Measurements from ENCODE around the gene CNKSR3. TPM values are rescaled to one million over a fixed set of nuclear protein-coding genes. Genes with fewer than 3 reads are reported as not detected.
A peak's percentile ranks its signal among the peaks of the same experiment; 100 is the strongest.

Gene CNKSR3
- total RNA-seq, 1 experiment from 2014 or later, result 5.6 TPM

DNA sequence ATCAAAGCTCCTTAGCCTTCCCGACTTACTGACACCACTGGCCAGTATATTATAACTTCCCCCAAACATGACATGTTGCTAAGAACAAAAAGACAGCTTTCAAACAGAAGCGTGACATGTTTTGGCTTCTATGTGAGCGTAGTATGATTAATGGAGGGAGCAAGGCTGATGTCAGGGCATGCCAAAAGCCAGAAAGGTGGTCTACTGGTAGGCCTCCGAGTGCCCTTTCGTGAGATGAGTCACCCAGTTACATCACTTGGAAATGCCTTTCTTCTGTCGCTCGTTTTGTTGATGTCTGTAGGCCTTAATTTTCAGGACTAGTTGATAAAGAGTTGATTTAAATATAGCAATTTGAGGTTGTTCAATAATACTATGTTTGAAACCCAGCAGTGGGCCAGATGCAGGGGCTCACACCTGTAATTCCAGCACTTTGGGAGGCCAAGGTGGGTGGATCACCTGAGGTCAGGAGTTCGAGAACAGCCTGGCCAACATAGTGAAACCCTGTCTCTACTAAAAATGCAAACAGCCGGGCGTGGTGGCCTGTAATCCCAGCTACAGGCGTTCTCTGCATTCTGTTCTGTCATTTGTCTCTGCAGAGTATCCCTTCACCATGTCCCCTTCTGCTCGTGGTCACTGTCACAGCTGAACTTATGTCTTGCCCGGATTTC, 53.3 kb downstream of the CNKSR3 start:
- DNase-seq (ENCODE audit: low read depth), result no peak

DNA sequence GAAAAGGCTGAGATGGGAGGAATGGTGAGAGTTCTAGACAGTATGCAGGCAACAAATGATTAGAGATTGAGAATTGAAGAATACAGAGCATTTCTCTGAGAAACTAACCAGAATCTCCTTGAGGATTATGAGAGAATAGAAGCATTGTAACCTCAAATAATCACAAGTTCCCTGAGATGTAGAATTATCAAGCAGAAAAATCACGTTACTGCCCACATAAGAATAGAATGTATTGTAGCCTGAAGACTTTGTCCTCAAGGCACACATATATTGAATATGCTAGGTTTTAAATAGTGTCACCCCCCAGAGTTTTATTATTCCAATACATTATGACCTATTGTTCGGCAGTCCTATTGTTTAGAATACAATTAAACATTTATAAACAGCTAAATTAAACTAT, 57.2 kb downstream of the CNKSR3 start:
- no peak for DNase-seq (ENCODE audit: low read depth)

GRCh38 chr6:154450498-154450897, 60.0 kb downstream of the CNKSR3 start:
- DNase-seq (ENCODE audit: low read depth), result no peak

DNA sequence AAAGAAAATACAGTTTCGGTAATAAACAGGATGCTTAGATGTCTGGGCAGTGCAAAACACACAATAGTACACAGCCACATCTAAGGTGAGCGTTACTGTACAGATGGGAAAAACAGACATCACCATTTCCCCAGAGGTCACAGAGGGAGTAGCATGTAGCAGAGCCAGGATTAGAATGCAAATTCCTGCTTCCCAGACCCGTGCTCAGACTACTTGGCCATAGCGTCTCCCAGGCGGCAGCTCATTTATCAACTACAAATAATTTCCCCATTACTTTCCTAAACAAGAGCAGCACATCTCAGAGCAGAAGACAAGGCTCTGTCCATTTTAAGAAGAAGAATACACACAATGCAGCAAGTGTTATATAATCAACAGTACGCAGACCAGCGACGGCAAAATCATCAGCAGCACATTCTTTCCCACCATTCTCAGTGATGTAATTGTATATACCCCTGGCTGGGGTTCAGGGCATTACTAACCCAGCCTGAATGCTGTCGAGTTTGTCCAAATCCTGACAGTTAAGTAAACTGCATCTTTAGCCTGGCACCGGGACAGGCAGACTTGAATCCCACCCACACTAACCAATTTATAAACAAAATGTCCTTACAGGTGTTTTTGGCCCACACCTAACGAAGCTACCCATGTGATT, 61.9 kb downstream of the CNKSR3 start:
- peak; percentile 55 for DNase-seq (ENCODE audit: low read depth)

DNA sequence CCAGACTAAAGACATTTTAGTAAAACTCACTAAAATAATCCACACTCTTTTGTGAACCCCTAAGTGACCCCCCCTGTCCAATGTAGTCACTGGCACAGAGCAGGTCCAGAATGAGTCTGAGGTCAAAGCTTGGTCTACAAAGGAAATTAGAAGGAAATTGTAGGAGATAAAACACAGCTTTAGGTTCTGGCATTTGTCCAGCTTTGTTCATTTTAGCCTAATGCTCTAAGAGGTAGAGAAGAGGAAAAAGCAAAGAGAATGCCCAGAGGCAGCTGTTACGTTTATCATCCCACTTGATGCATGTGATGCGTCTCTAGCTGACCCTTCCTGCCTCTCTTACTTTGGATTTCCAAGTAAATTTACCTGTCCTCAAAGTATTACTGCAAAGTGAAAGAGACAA, 62.5 kb downstream of the CNKSR3 start:
- peak; percentile 28 for DNase-seq (ENCODE audit: low read depth)

- no peak for DNase-seq (ENCODE audit: low read depth)
Observed at GRCh38 chr6:154446984-154447383, 63.5 kb downstream of the CNKSR3 start.

DNA sequence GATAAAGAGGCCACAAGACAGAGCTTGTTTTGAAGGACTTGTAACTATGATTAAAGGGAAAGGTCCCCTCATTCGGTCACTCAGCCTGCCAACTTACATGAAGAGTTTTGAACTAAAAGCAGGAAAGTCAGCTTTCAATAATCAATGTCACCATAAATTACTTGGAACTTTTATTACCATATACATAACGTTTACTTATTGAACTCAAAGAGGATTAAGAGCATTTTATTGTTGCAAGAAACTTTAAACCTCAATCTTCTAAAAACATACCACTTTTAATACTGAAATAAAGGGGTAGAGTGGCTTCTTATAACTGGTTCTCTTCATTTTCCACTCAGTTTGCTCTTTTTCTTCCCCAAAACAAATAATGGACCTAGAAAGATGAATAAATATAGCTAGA, 65.1 kb downstream of the CNKSR3 start:
- no peak for DNase-seq (ENCODE audit: low read depth)

- DNase-seq (ENCODE audit: low read depth), result no peak
Observed at GRCh38 chr6:154441995-154442310, 68.5 kb downstream of the CNKSR3 start.

DNA sequence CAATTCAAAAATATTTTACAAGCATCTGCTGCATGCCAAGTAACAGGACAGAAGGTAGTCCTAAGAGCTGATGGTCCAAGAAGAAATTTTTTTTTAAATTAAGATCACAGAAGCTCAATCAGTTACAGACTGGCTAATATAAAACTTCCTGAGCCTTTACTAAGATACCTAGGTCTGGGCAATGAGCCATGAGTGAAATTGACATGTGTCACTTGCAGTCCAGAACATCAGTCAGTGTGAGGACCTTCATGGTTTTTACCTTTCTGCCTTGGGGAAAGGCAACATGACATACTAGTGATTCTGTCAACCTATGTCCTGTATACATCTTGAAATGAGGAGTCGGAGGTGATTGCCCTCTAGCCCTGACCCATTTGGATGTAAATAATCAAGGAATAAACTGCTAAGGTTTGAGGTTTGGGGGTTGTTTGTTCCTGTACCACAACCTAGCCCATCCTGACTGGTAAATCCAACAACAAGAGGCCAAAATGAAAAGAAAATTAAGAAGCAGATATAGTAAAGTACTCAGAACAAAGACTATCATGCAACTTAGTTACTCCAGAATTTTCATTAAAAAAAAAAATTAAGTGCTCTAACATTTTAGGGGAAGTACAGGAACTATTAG, 70.0 kb downstream of the CNKSR3 start:
- no peak for DNase-seq (ENCODE audit: low read depth)

DNA sequence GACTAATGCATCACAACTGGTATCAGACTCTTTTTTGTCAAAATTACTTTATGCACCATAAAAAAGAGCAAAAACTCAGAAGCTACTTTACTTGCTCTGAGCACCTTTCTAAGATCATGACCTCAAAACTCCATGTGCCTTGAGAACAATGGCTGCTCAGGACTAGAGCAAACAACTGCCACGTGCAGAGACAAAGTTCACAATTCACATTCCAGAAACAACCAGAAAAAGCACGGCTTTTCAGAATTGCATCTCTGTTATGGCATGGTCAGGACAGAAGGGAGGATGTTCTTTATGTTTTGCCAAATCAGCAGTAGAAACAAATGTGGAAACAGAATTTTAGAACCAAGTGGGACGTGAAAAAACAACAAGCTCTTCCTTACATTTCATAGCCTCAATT, 70.5 kb downstream of the CNKSR3 start:
- DNase-seq (ENCODE audit: low read depth), result no peak

- no peak for DNase-seq (ENCODE audit: low read depth)
Observed at GRCh38 chr6:154438882-154439415, 71.5 kb downstream of the CNKSR3 start.

- DNase-seq (ENCODE audit: low read depth), result no peak
Observed at GRCh38 chr6:154435400-154435945, 75.0 kb downstream of the CNKSR3 start.

- DNase-seq (ENCODE audit: low read depth), result no peak
Observed at GRCh38 chr6:154434662-154435061, 75.8 kb downstream of the CNKSR3 start.

DNA sequence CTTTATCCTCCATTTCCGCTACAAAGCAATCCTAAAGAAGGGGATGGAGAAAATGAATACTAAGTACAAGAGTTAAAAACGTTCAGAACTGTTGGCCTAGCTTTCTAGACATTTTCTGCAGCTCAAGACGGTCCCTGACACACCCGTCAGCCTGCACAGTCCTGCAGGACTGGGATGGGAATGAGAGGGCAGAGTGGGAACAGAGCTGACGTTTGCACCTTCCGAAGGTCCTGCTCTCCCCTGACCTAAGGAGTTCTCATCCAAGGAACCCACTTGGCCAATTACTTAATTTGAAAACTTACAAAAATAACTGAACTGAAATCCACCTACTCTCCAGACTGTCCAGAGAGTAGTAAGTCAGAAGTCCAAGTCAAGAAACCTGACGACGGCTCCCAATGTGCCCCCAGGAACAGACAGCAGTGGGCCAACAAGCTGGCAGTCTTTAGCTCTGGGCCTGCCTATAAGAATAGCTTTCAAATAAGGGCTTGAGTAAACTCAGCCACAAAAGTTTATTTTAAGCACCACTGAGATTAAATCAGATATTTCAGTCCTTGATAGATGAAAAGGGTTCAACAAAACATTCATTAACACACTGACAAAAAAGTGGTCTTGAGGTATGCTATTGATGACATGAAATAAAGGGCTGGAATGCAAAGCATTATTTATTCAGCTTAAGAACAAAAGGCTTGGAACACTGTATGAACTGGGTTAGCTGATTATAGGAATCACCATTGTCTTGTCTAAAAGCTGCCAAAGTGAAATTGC, 76.8 kb downstream of the CNKSR3 start:
- DNase-seq (ENCODE audit: low read depth), result no peak

DNA sequence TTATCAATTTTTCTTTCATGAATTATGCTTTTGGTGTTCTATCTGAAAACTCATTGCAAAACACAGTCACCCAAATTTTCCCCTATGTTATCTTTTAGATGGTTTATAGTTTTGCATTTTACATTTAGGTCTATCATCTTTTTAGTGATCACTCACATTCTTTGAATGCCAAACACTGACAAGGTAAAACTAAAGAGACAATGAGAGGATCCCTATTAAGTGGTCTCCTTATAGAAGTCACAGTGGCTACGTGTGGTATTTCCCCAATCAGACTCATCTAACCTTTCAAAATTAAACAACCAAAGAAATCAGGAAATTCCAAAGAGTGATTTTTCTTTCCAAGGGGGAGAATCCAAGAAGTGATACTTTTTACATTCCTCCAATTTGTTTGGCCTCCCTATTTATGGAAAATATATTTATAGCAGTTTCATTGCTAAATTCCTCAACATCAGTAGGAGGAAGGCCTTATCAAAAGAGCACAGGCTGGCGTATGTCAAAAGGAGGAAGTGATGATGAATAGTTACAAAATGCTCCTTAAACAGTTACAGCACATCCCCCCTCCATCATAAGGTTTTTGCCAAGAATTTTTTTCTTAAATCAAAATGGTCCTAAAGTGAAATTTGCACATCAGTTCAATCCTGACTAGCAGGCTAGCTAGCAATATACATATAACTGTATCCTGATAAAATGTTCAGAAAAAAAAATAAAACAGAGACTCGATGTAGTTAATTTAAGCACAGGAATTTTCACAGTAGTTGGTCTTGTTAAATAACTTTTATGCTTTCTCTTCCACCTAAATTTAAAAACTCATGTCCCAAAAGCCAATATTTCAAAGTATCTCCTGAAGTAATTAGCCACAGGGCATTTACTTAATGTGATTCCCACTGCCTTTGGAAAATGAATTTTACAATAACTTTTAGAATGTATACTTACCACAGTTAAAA, 77.7 kb downstream of the CNKSR3 start:
- no peak for DNase-seq (ENCODE audit: low read depth)

DNA sequence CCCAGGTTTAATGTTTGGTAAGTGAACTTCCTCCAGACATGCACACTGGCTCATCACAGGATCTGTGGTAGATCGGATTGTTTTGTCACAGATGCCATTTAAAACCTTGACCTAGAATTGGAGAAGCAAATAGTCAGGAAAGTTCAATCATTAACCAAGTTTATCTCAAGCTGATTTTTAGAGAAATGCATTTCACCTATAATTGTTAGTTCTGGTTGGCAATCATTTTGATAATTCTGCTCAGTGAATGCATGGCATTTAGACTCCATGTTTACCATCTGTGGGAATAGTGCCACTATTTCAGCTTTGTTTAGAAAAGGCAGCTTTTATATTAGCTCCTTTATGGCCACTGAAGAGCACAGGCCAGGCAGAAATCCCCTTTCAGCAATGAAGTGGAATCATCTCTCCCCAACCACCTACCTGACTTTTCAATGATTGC, 80.0 kb downstream of the CNKSR3 start:
- DNase-seq (ENCODE audit: low read depth), result no peak

DNA sequence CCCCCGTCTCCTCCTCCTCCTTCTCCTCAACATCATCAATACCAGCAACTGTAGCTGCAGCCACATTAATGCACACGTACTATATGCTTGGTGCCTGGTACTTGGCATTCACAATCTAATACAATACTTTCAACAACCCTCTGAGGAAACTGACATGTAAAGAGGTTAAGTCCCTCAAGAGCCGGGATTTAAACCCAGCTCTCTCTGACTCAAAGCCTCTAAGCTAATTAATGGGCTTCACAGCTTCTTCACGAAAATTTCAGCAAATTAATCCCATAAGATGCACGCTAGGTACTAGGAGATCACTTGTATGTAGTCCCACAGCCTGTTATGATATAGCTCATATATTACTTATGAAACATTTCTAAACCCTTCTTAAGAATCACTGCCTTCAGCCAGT, 80.8 kb downstream of the CNKSR3 start:
- DNase-seq (ENCODE audit: low read depth), result no peak

DNA sequence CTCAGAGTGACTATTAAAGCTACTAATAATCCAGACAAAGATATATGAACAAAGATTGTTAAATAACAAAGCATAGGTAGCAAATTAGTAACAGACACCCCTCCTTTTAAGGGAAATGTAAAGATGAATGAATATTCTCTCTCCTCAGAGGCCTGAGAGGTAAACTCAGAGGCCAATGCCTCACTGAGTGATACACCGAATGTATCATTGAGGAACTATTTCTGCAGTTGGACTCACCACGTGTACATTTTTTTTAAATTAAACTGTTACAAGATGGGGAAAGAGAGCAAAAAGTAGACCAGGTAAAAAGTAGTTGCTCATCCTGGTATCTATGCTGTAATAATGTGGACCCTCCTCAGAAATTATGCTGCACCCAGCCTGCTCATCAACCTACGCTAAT, 81.6 kb downstream of the CNKSR3 start:
- DNase-seq (ENCODE audit: low read depth), result no peak

DNA sequence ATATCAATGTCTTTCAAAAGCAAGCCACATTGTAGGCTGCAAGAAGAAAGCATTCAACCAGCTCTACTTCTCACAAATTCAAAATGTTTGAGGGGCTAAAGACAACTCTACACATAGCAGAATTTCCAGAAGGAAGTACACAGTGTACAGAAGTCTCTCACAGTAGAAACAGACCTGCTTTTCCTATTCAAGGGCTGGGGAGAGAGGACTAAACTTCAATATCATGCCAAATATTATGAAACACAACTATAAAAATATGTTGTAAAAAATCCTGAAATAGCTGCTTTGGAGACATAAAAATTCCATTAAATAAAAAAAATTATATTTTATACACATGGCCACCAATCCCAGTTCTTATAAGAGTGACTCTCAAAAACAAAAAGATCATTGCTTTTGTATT, 83.0 kb downstream of the CNKSR3 start:
- no peak for DNase-seq (ENCODE audit: low read depth)

GRCh38 chr6:154426997-154427396, 83.5 kb downstream of the CNKSR3 start:
- DNase-seq (ENCODE audit: low read depth), result no peak

DNA sequence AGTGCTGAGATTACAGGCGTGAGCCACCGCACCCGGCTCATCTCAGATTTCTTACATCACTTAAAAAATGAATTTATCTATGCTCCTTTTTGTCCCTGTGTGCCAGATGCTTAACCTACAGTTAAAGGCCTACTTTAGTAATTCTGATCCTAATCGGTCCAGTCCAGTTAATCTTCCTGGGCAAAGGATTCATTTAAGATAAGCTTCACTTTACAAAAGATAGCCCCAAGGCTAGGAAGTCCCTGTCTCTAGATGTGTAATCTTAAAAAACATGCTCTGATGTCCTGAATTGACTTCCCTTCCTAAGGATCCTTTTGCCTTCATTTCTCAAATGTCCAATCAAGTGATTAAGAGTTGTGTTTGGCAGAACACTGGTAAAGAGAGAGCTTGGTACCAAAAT, 85.5 kb downstream of the CNKSR3 start:
- no peak for DNase-seq (ENCODE audit: low read depth)

Measured in LHCN-M2 (cell line).